GM18517 (cell line): Measurements from ENCODE around the gene GBF1.

Source experiments
- ATAC-seq: cut with Tn5 transposase; IDR thresholded peaks from one replicate; pipeline ENCODE4 v1.9.1; 2021; ENCODE audit warnings: mild to moderate bottlenecking, moderate library complexity; ENCODE audit not compliant: unreplicated experiment

GBF1 gene

GRCh38 chr10:102394079-102394800 is 148.9 kb downstream of the GBF1 start:
- ATAC-seq, result peak; percentile 80

GRCh38 chr10:102394801-102395399 is 149.6 kb downstream of the GBF1 start:
- ATAC-seq, result peak; percentile 6

- ATAC-seq, result no peak
Observed at GRCh38 chr10:102395400-102396316, 150.3 kb downstream of the GBF1 start, which contains the start of gene NFKB2. TSS of gene NFKB2 (plus strand) at chr10:102395705. CDS start at chr10:102395960, 255 bp downstream.

- ATAC-seq, result no peak
Observed at GRCh38 chr10:102396317-102396650, 151.0 kb downstream of the GBF1 start.

GRCh38 chr10:102396730-102397151 is 151.4 kb downstream of the GBF1 start:
- ATAC-seq, result no peak

- ATAC-seq, result no peak
Observed at GRCh38 chr10:102397222-102398171, 152.2 kb downstream of the GBF1 start.

- no peak for ATAC-seq
Observed at GRCh38 chr10:102398172-102399020, 153.1 kb downstream of the GBF1 start.

- ATAC-seq, result peak; percentile 41
Observed at GRCh38 chr10:102399217-102400021, 154.1 kb downstream of the GBF1 start.

GRCh38 chr10:102400076-102400475 is 154.7 kb downstream of the GBF1 start:
- ATAC-seq, result no peak

- no peak for ATAC-seq
Observed at GRCh38 chr10:102400598-102401341, 155.4 kb downstream of the GBF1 start.

- no peak for ATAC-seq
Observed at GRCh38 chr10:102401342-102401654, 156.0 kb downstream of the GBF1 start.

GRCh38 chr10:102401735-102402511 is 156.6 kb downstream of the GBF1 start:
- no peak for ATAC-seq

- ATAC-seq, result no peak
Observed at GRCh38 chr10:102402512-102402896, 157.2 kb downstream of the GBF1 start.

GRCh38 chr10:102403115-102403514 is 157.8 kb downstream of the GBF1 start:
- no peak for ATAC-seq

- no peak for ATAC-seq
Observed at GRCh38 chr10:102404361-102405107, 159.2 kb downstream of the GBF1 start.

GRCh38 chr10:102405108-102405571 is 159.8 kb downstream of the GBF1 start:
- no peak for ATAC-seq

- no peak for ATAC-seq
Observed at GRCh38 chr10:102405632-102406031, 160.3 kb downstream of the GBF1 start.
